ENCODE results near the gene DHX9.

DHX9 gene

DNA sequence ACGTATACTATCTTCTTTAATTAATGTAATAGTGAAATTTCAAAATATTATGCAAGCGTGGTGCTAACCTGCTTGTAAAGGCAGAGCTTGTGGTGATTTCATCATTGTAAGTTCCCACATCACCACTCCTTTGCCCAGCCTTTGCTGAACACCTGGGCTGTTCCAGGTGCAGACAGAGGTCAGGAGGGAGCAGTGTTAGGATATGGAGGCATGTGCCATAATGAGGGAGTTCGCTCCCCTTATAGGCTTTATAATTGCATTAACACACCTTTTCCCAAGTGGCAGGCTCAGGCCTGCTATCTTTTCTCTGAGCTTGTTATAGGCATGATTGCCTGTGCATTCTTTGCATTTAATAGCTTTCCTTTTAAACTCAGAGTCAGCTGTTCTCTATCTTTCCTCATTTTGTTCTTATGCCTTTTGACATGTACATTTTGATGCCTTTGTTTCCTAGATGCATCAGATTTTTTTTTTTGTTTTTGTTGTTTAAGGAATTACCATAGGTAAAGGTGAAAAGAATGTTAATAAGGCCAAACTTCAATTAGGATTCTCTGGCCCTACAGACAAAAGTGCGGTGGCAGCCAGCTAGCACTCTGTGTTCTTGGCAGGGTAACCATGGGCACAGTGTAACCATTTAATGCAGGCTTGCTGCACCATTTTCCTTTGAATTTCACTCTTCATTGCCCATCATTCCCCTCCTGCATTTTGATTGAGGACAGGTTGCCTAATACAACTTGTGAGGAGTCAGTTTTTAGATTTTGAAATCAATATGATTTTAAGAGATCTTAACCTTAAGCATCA, 36.9 kb upstream of the DHX9 start:
- no peak overlapping the region for H3K27ac ChIP-seq
- TF ChIP-seq ZFX (IDR thresholded peaks at IDR 0.05; ENCODE audit: borderline replicate concordance): no peak
- TF ChIP-seq, protein P1, sequence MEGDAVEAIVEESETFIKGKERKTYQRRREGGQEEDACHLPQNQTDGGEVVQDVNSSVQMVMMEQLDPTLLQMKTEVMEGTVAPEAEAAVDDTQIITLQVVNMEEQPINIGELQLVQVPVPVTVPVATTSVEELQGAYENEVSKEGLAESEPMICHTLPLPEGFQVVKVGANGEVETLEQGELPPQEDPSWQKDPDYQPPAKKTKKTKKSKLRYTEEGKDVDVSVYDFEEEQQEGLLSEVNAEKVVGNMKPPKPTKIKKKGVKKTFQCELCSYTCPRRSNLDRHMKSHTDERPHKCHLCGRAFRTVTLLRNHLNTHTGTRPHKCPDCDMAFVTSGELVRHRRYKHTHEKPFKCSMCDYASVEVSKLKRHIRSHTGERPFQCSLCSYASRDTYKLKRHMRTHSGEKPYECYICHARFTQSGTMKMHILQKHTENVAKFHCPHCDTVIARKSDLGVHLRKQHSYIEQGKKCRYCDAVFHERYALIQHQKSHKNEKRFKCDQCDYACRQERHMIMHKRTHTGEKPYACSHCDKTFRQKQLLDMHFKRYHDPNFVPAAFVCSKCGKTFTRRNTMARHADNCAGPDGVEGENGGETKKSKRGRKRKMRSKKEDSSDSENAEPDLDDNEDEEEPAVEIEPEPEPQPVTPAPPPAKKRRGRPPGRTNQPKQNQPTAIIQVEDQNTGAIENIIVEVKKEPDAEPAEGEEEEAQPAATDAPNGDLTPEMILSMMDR (IDR thresholded peaks at IDR 0.05): no peak

DNA sequence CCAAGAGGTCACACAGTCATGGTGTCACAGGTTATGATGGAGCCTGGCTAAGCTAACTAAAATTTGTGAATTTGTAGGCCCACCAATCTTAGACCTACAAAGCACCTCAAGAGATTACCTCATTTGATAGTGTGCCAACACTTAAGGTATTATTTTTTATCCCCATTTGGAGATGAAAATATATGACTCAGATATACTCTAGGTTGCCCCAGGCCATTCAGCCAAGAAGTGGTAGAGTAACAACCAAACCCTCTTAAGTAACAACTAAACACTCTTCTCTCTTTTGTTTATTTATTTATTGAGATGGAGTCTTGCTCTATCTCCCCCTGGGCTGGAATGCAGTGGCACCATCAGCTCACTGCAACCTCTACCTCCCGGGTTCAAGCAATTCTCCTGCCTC, 35.3 kb upstream of the DHX9 start:
- TF ChIP-seq ZFX (IDR thresholded peaks at IDR 0.05; ENCODE audit: borderline replicate concordance): no peak
- no peak overlapping the region for H3K27ac ChIP-seq

DNA sequence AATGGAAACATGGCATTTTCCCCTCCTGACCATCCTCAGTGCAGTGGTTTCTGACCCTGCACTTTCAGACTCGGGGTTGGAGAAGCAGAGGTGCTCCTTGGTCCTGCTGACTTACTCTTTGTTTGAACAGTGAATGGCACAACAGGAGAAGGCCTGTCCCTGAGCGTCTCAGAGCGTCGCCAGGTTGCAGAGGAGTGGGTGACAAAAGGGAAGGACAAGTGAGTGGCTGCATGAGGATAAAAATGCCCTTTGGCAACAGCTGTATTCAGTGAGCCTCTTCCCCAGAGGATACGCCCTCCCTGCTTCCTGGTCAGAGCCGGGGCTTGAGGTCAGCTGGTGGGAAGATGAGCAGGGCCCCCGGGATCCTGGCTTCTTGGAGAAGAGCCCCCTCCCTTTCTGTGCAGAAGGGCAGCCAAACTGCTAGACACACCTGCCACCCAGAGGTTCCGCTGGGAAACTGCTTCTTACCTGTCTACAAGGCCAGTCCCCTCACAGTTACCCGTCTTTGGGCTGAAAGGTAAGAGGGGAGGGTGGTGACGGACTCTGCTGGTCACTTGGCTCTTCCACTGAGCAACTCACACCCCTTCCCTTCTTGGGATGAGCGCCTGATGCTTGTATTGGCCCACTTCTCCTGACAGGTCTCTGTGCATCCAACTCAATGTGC, 33.0 kb upstream of the DHX9 start:
- no peak overlapping the region for H3K27ac ChIP-seq
- TF ChIP-seq ZFX (IDR thresholded peaks at IDR 0.05; ENCODE audit: borderline replicate concordance): no peak
- TF ChIP-seq, protein P1 (IDR thresholded peaks at IDR 0.05): peak; percentile 34; the same call in 1 of the 2 replicates

DNA sequence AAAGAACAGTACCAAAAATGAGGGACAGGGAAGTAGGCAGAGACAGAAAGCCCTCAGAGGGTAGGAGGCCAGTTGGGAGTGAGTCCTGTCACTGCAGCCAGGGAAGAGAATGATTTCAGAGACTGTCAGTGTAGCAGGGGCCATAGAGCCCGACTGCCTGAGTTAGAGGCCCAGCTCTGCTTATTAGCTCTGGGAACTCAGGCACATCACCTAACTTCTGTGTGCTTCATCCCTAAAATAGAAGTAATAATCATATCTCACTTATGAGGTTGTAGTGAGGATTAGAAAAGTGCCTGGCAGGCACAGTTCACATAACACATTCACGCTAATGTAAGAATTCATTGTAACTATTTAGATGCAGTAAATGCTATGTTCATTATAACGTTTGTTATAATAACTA, 31.2 kb upstream of the DHX9 start:
- TF ChIP-seq, protein P1 (IDR thresholded peaks at IDR 0.05): no peak
- no peak for TF ChIP-seq ZFX (IDR thresholded peaks at IDR 0.05; ENCODE audit: borderline replicate concordance)
- no peak overlapping the region for H3K27ac ChIP-seq

DNA sequence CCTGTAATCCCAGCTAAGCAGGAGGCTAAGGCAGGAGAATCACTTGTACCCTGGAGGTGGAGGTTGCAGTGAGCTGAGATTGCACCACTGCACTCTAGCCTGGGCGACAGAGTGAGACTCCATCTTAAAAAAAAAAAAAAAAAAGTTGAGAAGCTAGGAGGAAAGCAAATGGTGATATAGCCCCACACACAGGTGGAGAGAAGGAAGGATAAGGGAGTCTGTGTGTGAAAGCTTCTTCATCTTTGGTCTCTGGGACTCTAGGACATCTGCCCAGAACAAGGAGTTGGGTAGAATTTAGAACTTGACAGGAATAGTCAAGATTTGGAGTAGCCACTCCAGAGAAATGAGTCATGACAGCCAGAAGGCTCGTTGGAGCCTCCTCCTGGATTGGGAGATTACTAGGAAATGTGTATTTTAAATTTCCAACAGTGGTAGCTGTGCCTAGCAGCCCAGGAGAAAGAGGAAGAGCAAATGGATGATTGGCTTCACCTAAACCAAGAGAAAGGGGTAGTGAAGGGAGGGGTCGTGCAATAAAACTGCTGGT, 29.7 kb upstream of the DHX9 start:
- H3K27ac ChIP-seq: no peak overlapping the region
- no peak for TF ChIP-seq ZFX (IDR thresholded peaks at IDR 0.05; ENCODE audit: borderline replicate concordance)
- TF ChIP-seq, protein P1 (IDR thresholded peaks at IDR 0.05): no peak

DNA sequence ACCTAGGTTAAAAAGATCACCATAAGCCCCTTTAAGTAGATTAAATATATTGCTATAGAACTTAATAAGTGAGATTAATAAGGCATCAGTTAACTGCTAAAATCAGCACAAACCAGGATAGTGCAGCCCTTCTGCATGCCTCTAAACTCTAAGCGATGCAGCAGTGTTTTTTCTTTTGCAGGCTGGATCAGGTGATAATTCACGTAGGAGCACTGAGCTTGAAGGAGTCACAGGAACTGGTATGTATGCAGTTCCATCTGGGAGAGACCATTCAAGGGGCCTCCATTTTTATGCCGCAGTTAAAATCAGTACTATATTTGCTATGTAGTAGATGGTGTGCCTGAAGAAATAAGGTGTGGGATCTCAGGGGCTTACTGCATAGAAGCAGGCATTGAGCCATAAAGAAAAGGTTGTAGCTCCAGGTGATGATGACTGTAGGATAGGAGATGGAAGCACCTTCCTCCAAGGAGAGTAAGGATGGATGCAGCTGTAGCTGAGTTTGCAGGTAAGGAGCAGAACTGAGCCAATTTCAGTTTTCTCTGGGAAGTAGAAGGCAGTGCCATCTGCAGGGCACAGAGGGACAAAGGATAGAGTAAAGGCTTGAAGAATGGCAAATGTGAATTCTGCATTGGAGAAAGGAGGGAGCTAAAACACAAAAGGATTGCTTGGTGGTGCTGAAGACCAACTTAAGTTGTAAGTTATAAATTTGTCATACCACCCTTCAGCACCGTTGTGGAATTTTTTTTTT, 27.0 kb upstream of the DHX9 start:
- no peak overlapping the region for H3K27ac ChIP-seq
- TF ChIP-seq ZFX (IDR thresholded peaks at IDR 0.05; ENCODE audit: borderline replicate concordance): no peak
- TF ChIP-seq, protein P1 (IDR thresholded peaks at IDR 0.05): peak; percentile 40

DNA sequence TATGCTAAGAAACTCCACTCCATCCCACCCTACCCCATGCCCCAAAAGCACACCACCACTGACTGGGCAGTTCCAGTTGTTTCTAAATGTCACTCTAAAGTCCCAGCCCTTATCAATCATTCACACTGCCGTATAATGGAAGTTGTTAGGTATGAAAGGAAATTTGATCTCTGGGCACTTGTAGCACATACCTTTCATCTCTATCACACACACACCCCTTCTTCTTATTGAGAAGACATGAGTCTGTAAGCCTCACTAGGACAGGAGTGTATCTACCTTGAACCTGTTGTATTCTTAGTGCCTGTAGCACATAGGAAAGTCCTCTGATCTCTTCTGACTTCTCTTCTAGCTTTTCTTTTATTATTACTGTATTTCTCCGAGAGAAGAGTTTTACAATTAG, 22.3 kb upstream of the DHX9 start:
- H3K27ac ChIP-seq: no peak overlapping the region
- TF ChIP-seq, protein P1 (IDR thresholded peaks at IDR 0.05): no peak
- TF ChIP-seq ZFX (IDR thresholded peaks at IDR 0.05; ENCODE audit: borderline replicate concordance): no peak

All from 22Rv1 (cell line).